GM19328 (cell line): ENCODE results near the gene IGF2BP2.
"Not testable (repeated sequence)": the region's sequence is repeated elsewhere in the genome, so short reads cannot be mapped to it uniquely, and the experiment has no call there.

ENCODE experiments used
- ATAC-seq: cut with Tn5 transposase; IDR thresholded peaks from one replicate; pipeline ENCODE4 v1.9.1; 2021; ENCODE audit warnings: mild to moderate bottlenecking, moderate library complexity; ENCODE audit not compliant: unreplicated experiment

The IGF2BP2 gene

GRCh38 chr3:185647134-185647879 lies 177.5 kb downstream of the IGF2BP2 start:
- no peak for ATAC-seq

- ATAC-seq: no peak
Measured at GRCh38 chr3:185646382-185647133, 178.3 kb downstream of the IGF2BP2 start.

DNA sequence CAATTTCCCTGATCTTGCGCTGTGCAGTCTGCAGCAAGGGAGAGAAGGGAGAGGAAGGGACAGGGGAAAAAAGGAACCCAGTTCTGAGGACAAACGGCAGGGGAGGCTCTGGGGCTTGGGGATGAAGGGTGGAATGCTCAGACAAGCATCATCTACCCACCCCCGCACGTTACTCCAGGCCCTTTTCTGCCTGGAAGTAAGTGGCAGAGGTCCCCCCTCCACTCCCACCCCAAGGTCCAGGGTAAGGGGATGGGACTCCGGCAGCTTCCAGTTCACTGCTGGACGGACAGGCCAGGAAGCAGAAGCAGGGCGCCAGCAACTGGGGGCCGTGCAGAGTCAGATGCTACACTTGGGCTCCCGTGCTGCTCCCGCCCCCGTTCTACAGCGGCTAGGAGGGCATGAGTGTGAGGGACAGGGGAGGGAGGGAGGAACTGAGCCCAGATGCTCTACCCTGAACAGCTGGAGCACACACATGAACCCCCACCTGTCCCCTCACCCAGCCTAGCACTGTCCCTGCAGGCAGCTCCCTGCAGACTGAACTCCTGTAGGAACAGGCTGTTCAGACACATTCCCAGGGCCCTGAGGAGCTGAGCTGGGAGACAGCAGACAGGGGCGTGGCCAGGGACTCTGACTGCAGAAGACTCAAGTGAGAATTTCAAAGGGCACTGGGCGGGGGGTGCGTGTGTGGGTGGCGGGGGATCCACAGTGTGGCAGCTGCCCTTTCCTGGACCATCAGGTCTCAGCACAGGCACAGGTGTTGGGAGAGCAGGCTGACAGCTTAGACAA lies 179.1 kb downstream of the IGF2BP2 start:
- no peak for ATAC-seq

DNA sequence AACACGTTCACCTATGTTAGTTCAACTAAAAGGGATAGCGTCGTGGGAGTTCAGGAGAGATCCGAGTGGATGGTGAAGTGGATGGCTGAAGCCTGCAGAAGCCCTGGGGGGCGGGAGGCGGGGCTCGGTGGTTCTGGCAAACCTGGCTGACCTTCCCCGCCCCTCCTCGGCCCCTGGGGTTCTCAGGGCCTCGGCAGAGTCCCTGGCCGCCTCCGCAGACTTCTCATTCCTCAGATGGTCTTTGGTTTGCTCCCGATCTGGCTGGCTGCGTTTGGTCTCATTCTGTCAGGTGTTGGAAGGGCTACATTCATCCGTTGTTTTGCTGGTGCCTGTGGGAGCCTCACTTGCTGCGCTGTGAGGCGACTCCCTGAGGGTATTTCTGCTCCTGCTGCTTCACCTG lies 179.7 kb downstream of the IGF2BP2 start:
- not testable (repeated sequence) for ATAC-seq

GRCh38 chr3:185640308-185640707 lies 184.5 kb downstream of the IGF2BP2 start:
- no peak for ATAC-seq

GRCh38 chr3:185639632-185640206 lies 185.1 kb downstream of the IGF2BP2 start:
- no peak for ATAC-seq

- ATAC-seq: not testable (repeated sequence)
Measured at GRCh38 chr3:185638651-185639050, 186.2 kb downstream of the IGF2BP2 start.

GRCh38 chr3:185637388-185637787 lies 187.5 kb downstream of the IGF2BP2 start:
- no peak for ATAC-seq

- no peak for ATAC-seq
Measured at GRCh38 chr3:185632996-185633395, 191.8 kb downstream of the IGF2BP2 start.

DNA sequence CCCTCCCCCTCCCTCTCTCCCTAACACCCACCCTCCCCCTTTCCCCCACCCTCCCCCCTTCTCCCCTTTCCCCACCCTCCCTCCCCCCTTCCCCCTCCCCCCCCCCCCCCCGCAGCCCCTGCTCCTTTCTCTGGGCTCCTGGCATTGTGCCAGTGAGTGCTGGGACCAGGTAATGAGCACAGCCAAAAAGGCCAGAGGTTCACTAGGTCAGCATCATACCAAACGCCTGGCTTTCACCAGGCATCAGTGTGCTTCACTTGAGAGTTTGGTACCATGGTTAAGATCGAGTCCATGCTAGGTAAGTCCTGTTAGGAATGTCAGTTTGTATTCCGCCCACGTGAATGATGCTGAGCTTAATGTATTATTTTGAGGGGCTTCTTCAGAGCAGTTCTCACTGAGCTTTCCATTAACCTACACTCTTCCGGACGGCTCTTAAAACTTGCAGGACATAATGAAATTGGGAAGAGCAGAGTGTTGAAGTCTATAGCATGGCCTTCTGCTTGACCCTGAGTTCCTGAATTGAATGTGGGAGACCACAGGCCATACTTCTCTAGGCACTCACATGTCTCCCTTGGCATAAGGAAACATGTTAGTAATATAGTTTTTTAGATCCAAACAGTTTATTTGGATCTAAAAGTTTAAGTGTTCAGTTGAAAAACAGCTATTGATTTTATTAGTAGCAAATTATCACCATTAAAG lies 193.2 kb downstream of the IGF2BP2 start:
- no peak for ATAC-seq

DNA sequence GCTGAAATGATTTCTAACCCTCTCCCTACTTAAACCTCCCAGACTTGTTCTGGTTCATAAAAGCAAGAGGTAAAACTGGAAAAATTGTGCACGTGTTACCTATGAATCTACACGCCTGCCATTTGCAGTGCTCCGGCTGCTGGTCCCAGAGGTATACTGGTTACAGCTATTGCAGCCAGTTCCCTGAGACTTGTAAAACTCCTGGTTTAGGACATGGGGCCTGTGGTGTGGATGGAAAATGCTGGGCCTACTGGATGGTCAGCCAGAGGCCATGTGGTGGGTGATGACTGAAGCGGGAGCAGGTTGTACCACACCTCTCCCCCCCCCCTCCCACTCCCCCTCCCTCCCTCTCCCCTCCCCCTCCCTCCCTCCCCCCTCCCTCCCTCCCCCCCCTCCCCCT lies 193.7 kb downstream of the IGF2BP2 start:
- ATAC-seq: no peak

- no peak for ATAC-seq
Measured at GRCh38 chr3:185630182-185630622, 194.6 kb downstream of the IGF2BP2 start.

DNA sequence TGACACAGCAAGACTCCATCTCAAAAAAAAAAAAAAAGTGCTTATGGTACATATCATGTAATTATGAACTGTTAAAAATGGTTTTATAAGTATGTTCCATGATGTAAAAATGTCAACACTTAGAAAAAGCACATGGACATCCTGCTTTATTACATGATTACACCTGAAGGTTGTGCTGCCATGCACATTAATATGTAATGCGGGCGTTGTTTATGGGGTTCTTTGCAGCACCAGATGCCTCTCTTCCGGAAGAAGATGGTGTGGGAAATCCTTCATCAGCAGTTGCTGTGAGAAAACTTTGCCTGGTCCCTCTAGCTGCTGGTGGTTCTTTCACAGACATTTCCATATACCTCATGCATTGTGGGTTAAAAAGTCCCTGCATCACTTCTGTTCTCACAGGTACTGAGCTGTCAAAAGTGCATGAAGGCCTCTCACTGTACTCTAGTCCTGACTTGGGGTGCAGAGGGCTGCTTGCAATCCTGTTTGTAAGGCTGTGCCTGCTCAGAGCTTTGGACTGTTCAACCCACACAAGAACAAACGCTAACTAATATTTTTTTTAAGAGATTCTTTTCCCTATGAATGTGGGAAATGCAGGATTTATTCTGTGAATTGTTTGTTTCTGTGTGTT lies 195.2 kb downstream of the IGF2BP2 start:
- ATAC-seq: no peak

- ATAC-seq: no peak
Measured at GRCh38 chr3:185625784-185626183, 199.1 kb downstream of the IGF2BP2 start.

DNA sequence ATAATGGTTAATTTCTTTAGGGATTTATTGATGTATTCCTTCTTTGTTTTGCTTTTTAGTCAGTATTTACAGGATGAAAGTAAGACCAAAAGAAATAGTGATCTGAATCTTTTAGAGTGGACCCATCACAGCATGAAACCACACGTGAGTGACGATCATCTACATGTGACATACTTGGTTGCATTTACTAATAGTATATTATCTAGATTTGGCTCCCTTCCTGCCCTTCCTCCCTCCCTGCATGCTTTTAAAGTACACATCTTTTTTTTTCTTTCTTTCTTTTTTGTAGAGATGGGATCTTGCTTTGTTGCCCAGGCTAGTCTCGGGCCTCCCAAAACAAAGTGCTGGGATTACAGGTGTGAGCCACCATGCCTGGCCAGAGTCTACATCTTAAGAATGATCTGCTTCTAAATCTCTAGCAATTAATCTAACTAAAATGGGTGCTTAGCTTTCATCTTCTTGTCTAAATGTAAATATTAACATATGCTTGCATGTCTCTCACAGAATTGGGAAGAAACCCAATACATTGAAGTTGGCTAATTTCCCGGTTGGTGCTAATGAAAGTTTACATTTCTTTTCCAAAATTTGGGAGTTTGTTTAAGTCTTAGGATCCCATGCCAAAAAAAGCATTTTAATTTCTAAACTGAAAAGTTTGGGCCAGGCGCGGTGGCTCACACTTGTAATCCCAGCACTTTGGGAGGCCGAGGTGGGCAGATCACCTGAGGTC lies 200.7 kb downstream of the IGF2BP2 start:
- no peak for ATAC-seq

DNA sequence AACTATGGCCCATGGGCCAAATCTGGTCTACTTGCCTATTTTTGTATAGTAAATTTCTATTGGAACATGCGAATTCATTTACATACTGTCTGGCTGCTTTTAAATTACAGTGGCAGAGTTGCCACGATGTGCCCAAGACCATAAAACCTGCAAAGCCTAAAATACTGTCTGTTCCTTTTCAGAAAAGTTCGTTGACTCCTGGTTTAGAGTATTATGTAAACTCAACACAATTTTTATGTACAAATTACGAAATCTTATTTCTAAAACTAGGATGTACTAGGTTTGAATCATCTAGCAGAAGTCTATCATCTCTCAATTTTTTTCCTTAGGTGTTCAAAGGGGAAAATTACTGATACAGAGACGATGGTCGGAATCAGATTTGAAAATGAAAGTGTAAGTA lies 211.8 kb downstream of the IGF2BP2 start:
- no peak for ATAC-seq

DNA sequence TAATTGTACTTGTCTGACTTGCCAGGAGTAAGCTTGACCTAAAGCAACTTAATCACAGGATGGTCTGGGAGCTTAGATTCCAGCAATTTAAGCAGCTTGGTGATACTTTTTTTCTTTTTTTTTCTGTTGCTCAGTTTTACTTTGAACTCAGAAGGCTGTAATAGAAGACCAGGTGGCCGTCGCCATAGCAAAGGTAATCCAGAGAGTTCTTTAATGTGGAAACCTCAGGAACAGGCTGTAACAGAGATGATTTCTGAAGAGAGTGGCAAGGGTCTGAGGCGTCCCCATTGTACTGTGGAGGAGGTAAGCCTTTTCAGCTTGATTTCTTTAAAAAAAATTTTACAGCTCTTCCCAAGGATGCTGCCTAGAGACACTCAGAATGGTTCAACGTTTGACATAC lies 218.6 kb downstream of the IGF2BP2 start:
- no peak for ATAC-seq

- no peak for ATAC-seq
Measured at GRCh38 chr3:185605566-185605965, 219.3 kb downstream of the IGF2BP2 start.

- no peak for ATAC-seq
Measured at GRCh38 chr3:185595526-185595925, 229.3 kb downstream of the IGF2BP2 start.
